WTC11 (cell line): ENCODE measurements around the gene CARD14. TPM values are rescaled to one million over a fixed set of nuclear protein-coding genes. Genes with fewer than 3 reads are reported as not detected.

Experiments
- ATAC-seq: fragments of 200-7000 bp; cut with Tn5 transposase; 2 replicates; pipeline ENCODE4 v1.10.0; 2021; ENCODE audit warnings: mild to moderate bottlenecking, moderate library complexity
- CTCF ChIA-PET: fragments of 300-600 bp; sonication (Branson Sonifier 250); formaldehyde crosslinking; loops from one replicate; lab custom pipeline; 2021; ENCODE audit warnings: antibody characterized with exemption; lab: Charles Lee
- POLR2A ChIA-PET: fragments of 350-600 bp; sonication (Branson Sonifier 250); formaldehyde crosslinking; loops from one replicate; lab custom pipeline; 2021; ENCODE audit warnings: antibody characterized with exemption; lab: Charles Lee
- DNase-seq: peaks from one replicate; pipeline ENCODE4 v3.0.0; 2021; ENCODE audit warnings: low spot score
- H3K27ac Mint-ChIP-seq: 2 replicates; pipeline ENCODE4 v1.8.0; 2021; ENCODE audit warnings: mixed read lengths
- H3K27me3 Mint-ChIP-seq: 2 replicates; pipeline ENCODE4 v1.8.0; 2021; ENCODE audit warnings: low read depth, mild to moderate bottlenecking, moderate library complexity, mixed read lengths
- H3K36me3 Mint-ChIP-seq: 2 replicates; pipeline ENCODE4 v1.8.0; 2021; ENCODE audit warnings: mixed read lengths
- H3K4me1 Mint-ChIP-seq: 2 replicates; pipeline ENCODE4 v1.8.0; 2022; ENCODE audit warnings: mixed read lengths
- H3K4me3 Mint-ChIP-seq: 2 replicates; pipeline ENCODE4 v1.8.0; 2021; ENCODE audit warnings: mild to moderate bottlenecking, moderate library complexity, mixed read lengths
- H3K9me3 Mint-ChIP-seq: 2 replicates; pipeline ENCODE4 v1.8.0; 2021; ENCODE audit warnings: mixed read lengths
- AFF4 ChIP-seq: sonication (generic); formaldehyde crosslinking; IDR thresholded peaks from 2 replicates; pipeline ENCODE4 v1.8.1; 2023; ENCODE audit warnings: mild to moderate bottlenecking, missing genetic modification reagents, borderline replicate concordance
- AR ChIP-seq: fragments of 250-450 bp; sonication (Bioruptor Pico); IDR thresholded peaks from 2 replicates; pipeline ENCODE4 v1.9.0; 2021; ENCODE audit warnings: mild to moderate bottlenecking
- ATF2 ChIP-seq: sonication (generic); formaldehyde crosslinking; IDR thresholded peaks from 2 replicates; pipeline ENCODE4 v1.8.1; 2022; ENCODE audit warnings: low read depth, missing genetic modification reagents, borderline replicate concordance
- CREB1 ChIP-seq: sonication (generic); formaldehyde crosslinking; IDR thresholded peaks from 2 replicates; pipeline ENCODE4 v1.8.0; 2023; ENCODE audit warnings: mild to moderate bottlenecking, missing genetic modification reagents
- CTCF ChIP-seq: fragments of 200-600 bp; IDR thresholded peaks from 2 replicates; pipeline ENCODE4 v1.8.0; 2022; ENCODE audit warnings: antibody characterized with exemption
- E2F4 ChIP-seq: sonication (generic); formaldehyde crosslinking; IDR thresholded peaks from 2 replicates; pipeline ENCODE4 v1.8.1; 2022; ENCODE audit warnings: low read depth, mild to moderate bottlenecking, moderate library complexity, missing genetic modification reagents, borderline replicate concordance
- HMGA2 ChIP-seq: fragments of 250-450 bp; sonication (Bioruptor Pico); IDR thresholded peaks from 2 replicates; pipeline ENCODE4 v1.4.0; 2021; ENCODE audit warnings: mild to moderate bottlenecking, moderate library complexity
- MYBL2 ChIP-seq: sonication (generic); formaldehyde crosslinking; IDR thresholded peaks from 2 replicates; pipeline ENCODE4 v1.8.1; 2023; ENCODE audit warnings: mild to moderate bottlenecking, moderate library complexity, missing genetic modification reagents
- NR1H2 ChIP-seq: sonication (generic); formaldehyde crosslinking; IDR thresholded peaks from 2 replicates; pipeline ENCODE4 v1.9.0; 2021; ENCODE audit warnings: mild to moderate bottlenecking, moderate library complexity, missing genetic modification reagents
- OVOL2 ChIP-seq: fragments of 250-450 bp; sonication (Bioruptor Pico); IDR thresholded peaks from 2 replicates; pipeline ENCODE4 v1.9.0; 2021; ENCODE audit warnings: mild to moderate bottlenecking, borderline replicate concordance
- PREB ChIP-seq: sonication (generic); formaldehyde crosslinking; IDR thresholded peaks from 2 replicates; pipeline ENCODE4 v1.8.1; 2022; ENCODE audit warnings: mild to moderate bottlenecking, missing genetic modification reagents, moderate library complexity, borderline replicate concordance
- SMAD3 ChIP-seq: sonication (generic); formaldehyde crosslinking; IDR thresholded peaks from 2 replicates; pipeline ENCODE4 v1.8.0; 2022; ENCODE audit warnings: missing genetic modification reagents, mild to moderate bottlenecking, borderline replicate concordance
- SP1 ChIP-seq: sonication (generic); formaldehyde crosslinking; conservative IDR thresholded peaks from 2 replicates; pipeline ENCODE4 v1.8.1; 2022; ENCODE audit warnings: missing genetic modification reagents
- TCF7 ChIP-seq: sonication (generic); formaldehyde crosslinking; IDR thresholded peaks from 2 replicates; pipeline ENCODE4 v1.8.0; 2022; ENCODE audit warnings: mild to moderate bottlenecking, low read depth, missing genetic modification reagents, moderate library complexity
- total RNA-seq: library from RNA; stranded (reverse); gene quantifications from 3 replicates; pipeline ENCODE4 v1.2.3, GENCODE V29; 2021

Gene CARD14
- total RNA-seq, 1 experiment from 2014 or later = 0.83 TPM

GRCh38 chr17:80183581-80184422, 14.0 kb downstream of the CARD14 start:
- no peaks in the 10 kb centered on the region for H3K27me3 Mint-ChIP-seq
- DNase-seq = no peak
- CTCF ChIA-PET = interaction anchor here (0.6 to 1.7 kb wide), 8 partner anchors 12 to 177 kb away, joined by 3 to 10 read pairs (median 4); partner anchors contain the start of gene GAA
- no peak for ATAC-seq
- no peaks in the 10 kb centered on the region for H3K36me3 Mint-ChIP-seq
- TF ChIP-seq NR1H2 (CRISPR knock-in tag) (no peak), AR (CRISPR knock-in tag) (no peak), E2F4 (CRISPR knock-in tag) (no peak), SP1 (CRISPR knock-in tag) (no peak), TCF7 (no peak)
- H3K27ac Mint-ChIP-seq = peak overlapping the region; percentile 83; the same call in 1 of the 2 replicates
- POLR2A ChIA-PET = interaction anchor here (0.5 to 0.6 kb wide), 2 partner anchors 8 to 34 kb away, joined by 4 read pairs; no protein-coding TSS in a partner anchor
- H3K4me3 Mint-ChIP-seq = no peak overlapping the region
- H3K4me1 Mint-ChIP-seq = no peaks in the 10 kb centered on the region
- H3K9me3 Mint-ChIP-seq = no peaks in the 10 kb centered on the region

GRCh38 chr17:80184423-80184714, 14.5 kb downstream of the CARD14 start:
- Mint-ChIP-seq H3K4me1 (no peaks in the 10 kb centered on the region), H3K4me3 (no peak overlapping the region), H3K27ac (peak overlapping the region; percentile 83; the same call in 1 of the 2 replicates), H3K27me3 (no peaks in the 10 kb centered on the region), H3K9me3 (no peaks in the 10 kb centered on the region), H3K36me3 (no peaks in the 10 kb centered on the region)
- no peak for DNase-seq
- ChIA-PET CTCF (interaction anchor here (0.6 to 1.7 kb wide), 6 partner anchors 12 to 109 kb away, joined by 4 to 10 read pairs (median 4); partner anchors contain the start of gene GAA), POLR2A (interaction anchor here (0.5 to 0.6 kb wide), 2 partner anchors 9 to 33 kb away, joined by 4 read pairs; no protein-coding TSS in a partner anchor)
- ATAC-seq = no peak
- TF ChIP-seq HMGA2 (CRISPR knock-in tag) (no peak), ATF2 (CRISPR knock-in tag) (no peak), MYBL2 (no peak), CREB1 (CRISPR knock-in tag) (no peak), CTCF (no peak), SP1 (CRISPR knock-in tag) (no peak), SMAD3 (CRISPR knock-in tag) (no peak), E2F4 (CRISPR knock-in tag) (no peak), PREB (CRISPR knock-in tag) (no peak), AR (CRISPR knock-in tag) (no peak), OVOL2 (CRISPR knock-in tag) (no peak), AFF4 (no peak)
